ENCODE results near the gene CTU2.

DNA sequence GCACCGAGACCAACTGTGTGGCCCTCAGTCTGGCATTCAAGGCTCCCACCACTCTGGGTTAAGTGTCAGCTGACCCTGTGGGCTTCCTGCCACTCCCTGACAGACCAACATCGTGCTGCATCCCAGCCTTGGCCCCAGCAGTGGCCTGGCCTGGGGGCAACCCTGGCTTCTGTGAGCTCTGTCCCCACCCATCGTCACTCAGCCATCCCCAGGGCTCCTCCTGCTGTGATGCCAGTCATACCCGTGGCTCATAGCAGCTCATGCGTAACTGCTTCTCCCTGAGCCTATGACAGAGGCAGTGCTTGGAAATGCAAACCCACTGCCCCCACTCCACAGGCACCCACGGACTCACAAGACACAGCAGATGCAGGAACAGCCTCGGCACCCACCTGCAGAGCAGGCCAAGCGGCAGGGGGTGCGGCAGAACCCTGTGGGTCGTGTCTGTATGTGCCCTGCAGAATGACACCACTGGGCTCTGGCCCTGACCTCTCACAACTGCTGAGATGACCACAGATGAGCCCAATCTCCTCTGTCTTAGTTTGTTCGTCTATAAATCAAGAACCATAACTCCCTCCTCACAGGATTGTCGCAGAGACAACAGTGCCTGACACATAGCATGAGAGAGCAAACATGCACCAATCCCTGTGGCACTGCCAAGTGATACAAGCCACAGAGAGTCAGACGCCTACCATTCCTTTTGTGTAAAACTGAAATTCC is 52.1 kb downstream of the CTU2 start:
- TF ChIP-seq, protein P1, sequence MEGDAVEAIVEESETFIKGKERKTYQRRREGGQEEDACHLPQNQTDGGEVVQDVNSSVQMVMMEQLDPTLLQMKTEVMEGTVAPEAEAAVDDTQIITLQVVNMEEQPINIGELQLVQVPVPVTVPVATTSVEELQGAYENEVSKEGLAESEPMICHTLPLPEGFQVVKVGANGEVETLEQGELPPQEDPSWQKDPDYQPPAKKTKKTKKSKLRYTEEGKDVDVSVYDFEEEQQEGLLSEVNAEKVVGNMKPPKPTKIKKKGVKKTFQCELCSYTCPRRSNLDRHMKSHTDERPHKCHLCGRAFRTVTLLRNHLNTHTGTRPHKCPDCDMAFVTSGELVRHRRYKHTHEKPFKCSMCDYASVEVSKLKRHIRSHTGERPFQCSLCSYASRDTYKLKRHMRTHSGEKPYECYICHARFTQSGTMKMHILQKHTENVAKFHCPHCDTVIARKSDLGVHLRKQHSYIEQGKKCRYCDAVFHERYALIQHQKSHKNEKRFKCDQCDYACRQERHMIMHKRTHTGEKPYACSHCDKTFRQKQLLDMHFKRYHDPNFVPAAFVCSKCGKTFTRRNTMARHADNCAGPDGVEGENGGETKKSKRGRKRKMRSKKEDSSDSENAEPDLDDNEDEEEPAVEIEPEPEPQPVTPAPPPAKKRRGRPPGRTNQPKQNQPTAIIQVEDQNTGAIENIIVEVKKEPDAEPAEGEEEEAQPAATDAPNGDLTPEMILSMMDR (IDR thresholded peaks at IDR 0.05; ENCODE audit: poor library complexity, severe bottlenecking): no peak
- TF ChIP-seq EP300 (conservative IDR thresholded peaks at IDR 0.05; ENCODE audit: poor library complexity, severe bottlenecking) (no peak), POLR2AphosphoS5 (IDR thresholded peaks at IDR 0.05) (no peak)
- TF ChIP-seq, protein P2, sequence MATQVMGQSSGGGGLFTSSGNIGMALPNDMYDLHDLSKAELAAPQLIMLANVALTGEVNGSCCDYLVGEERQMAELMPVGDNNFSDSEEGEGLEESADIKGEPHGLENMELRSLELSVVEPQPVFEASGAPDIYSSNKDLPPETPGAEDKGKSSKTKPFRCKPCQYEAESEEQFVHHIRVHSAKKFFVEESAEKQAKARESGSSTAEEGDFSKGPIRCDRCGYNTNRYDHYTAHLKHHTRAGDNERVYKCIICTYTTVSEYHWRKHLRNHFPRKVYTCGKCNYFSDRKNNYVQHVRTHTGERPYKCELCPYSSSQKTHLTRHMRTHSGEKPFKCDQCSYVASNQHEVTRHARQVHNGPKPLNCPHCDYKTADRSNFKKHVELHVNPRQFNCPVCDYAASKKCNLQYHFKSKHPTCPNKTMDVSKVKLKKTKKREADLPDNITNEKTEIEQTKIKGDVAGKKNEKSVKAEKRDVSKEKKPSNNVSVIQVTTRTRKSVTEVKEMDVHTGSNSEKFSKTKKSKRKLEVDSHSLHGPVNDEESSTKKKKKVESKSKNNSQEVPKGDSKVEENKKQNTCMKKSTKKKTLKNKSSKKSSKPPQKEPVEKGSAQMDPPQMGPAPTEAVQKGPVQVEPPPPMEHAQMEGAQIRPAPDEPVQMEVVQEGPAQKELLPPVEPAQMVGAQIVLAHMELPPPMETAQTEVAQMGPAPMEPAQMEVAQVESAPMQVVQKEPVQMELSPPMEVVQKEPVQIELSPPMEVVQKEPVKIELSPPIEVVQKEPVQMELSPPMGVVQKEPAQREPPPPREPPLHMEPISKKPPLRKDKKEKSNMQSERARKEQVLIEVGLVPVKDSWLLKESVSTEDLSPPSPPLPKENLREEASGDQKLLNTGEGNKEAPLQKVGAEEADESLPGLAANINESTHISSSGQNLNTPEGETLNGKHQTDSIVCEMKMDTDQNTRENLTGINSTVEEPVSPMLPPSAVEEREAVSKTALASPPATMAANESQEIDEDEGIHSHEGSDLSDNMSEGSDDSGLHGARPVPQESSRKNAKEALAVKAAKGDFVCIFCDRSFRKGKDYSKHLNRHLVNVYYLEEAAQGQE (IDR thresholded peaks at IDR 0.05; ENCODE audit: borderline replicate concordance): no peak

Data from neural cell (in vitro differentiated cells).